PC-9 (cell line): Measurements from ENCODE around the gene KRTAP5-1. TPM values are rescaled to one million over a fixed set of nuclear protein-coding genes. Genes with fewer than 3 reads are reported as not detected.
"Not testable (repeated sequence)": the region's sequence is repeated elsewhere in the genome, so short reads cannot be mapped to it uniquely, and the experiment has no call there.

ENCODE experiments used
- BruUV-seq: library from RNA; stranded (reverse); fragments of 400-500 nt; replicated peaks from 2 replicates; lab custom pipeline; 2021; lab: Mats Ljungman, UMichigan
- CTCF ChIA-PET: fragments of 300-600 bp; sonication (Branson Sonifier 250); formaldehyde crosslinking; loops from one replicate; lab custom pipeline; 2022; ENCODE audit warnings: antibody characterized with exemption; lab: Charles Lee
- POLR2A ChIA-PET: fragments of 300-600 bp; sonication (Branson Sonifier 250); formaldehyde crosslinking; loops from one replicate; lab custom pipeline; 2022; ENCODE audit warnings: antibody characterized with exemption; ENCODE audit not compliant: unreplicated experiment; lab: Charles Lee
- DNase-seq, 2 experiments: peaks; one replicate each; pipeline versions ENCODE4 v3.0.0 to v3.0.0-alpha.2; 2015 to 2022; ENCODE audit warnings: mixed read lengths in 1 of 2
- H2AFZ ChIP-seq: fragments of 200-600 bp; sonication (generic); 2 replicates; pipeline ENCODE4 v1.8.1; 2017; ENCODE audit warnings: antibody characterized with exemption
- H3F3A ChIP-seq: fragments of 200-600 bp; sonication (generic); 2 replicates; pipeline ENCODE4 v1.8.1; 2017; ENCODE audit warnings: antibody characterized with exemption, mild to moderate bottlenecking, low read depth; ENCODE audit not compliant: insufficient read depth
- H3K27ac ChIP-seq: fragments of 200-600 bp; sonication (generic); 2 replicates; pipeline ENCODE4 v1.6.1; 2016; ENCODE audit warnings: mixed run types
- H3K27me3 ChIP-seq: fragments of 200-600 bp; sonication (generic); 2 replicates; pipeline ENCODE4 v1.6.1; 2016; ENCODE audit warnings: low read depth, mixed run types; ENCODE audit not compliant: insufficient read depth
- H3K36me3 ChIP-seq: fragments of 200-600 bp; sonication (generic); 2 replicates; pipeline ENCODE4 v1.6.1; 2016; ENCODE audit warnings: low read depth, mixed run types
- H3K4me1 ChIP-seq: fragments of 200-600 bp; sonication (generic); replicated peaks from 2 replicates; pipeline ENCODE4 v1.6.1; 2016; ENCODE audit warnings: mixed run types; ENCODE audit not compliant: insufficient read depth
- H3K4me2 ChIP-seq: fragments of 200-600 bp; sonication (generic); 2 replicates; pipeline ENCODE4 v1.6.1; 2017; ENCODE audit warnings: mixed run types
- H3K4me3 ChIP-seq: fragments of 200-600 bp; sonication (generic); 2 replicates; pipeline ENCODE4 v1.6.1; 2016; ENCODE audit warnings: mixed run types
- H3K79me2 ChIP-seq: fragments of 200-600 bp; sonication (generic); 2 replicates; pipeline ENCODE4 v1.6.1; 2017; ENCODE audit warnings: low read depth, mixed run types
- H3K9me2 ChIP-seq: fragments of 200-600 bp; sonication (generic); 2 replicates; pipeline ENCODE4 v1.8.1; 2017; ENCODE audit warnings: mild to moderate bottlenecking; ENCODE audit not compliant: insufficient read depth
- H3K9me3 ChIP-seq: fragments of 200-600 bp; sonication (generic); 2 replicates; pipeline ENCODE4 v1.8.1; 2016; ENCODE audit warnings: low read depth; ENCODE audit not compliant: insufficient read depth
- H4K20me1 ChIP-seq: fragments of 200-600 bp; sonication (generic); 2 replicates; pipeline ENCODE4 v1.8.1; 2017; ENCODE audit not compliant: insufficient read depth
- CTCF ChIP-seq: fragments of 200-600 bp; sonication (generic); conservative IDR thresholded peaks from 2 replicates; pipeline ENCODE4 v1.6.1; 2017; ENCODE audit warnings: mixed run types, antibody characterized with exemption, mild to moderate bottlenecking, moderate library complexity
- EZH2 ChIP-seq: fragments of 200-600 bp; sonication (generic); IDR thresholded peaks from 2 replicates; pipeline ENCODE4 v1.8.0; 2017; ENCODE audit warnings: antibody characterized with exemption, low read depth
- intact Hi-C: fragments of 100-400 bp; cut with micrococcal nuclease; formaldehyde crosslinking; loops from one replicate; pipeline ENCODE4 v1.10.0; 2022; ENCODE audit not compliant: unreplicated experiment
- total RNA-seq: library from RNA; stranded (reverse); gene quantifications from 2 replicates; pipeline ENCODE4 v1.2.3, GENCODE V29; 2021

KRTAP5-1 gene
- total RNA-seq, 1 experiment from 2014 or later = not detected

- Histone ChIP-seq H3K27ac (no peak overlapping the region), H3K4me1 (no peaks in the 10 kb centered on the region), H2AFZ (no peak overlapping the region), H3K79me2 (no peaks in the 10 kb centered on the region), H3K36me3 (no peaks in the 10 kb centered on the region), H3K9me2 (no peaks in the 10 kb centered on the region), H3K9me3 (no peaks in the 10 kb centered on the region), H3K4me3 (no peak overlapping the region), H3K4me2 (no peak overlapping the region), H3F3A (no peaks in the 10 kb centered on the region), H3K27me3 (peaks cover 33% of the 10 kb centered on the region), H4K20me1 (no peaks in the 10 kb centered on the region)
- intact Hi-C loops = no loop called here
- no peak for DNase-seq
- no TSS peak for BruUV-seq
- POLR2A ChIA-PET = no interaction called here
- TF ChIP-seq CTCF = no peak
- no peak for TF ChIP-seq EZH2
- CTCF ChIA-PET = no interaction called here
Observed at GRCh38 chr11:1597331-1597993, 12.4 kb upstream of the KRTAP5-1 start.

DNA sequence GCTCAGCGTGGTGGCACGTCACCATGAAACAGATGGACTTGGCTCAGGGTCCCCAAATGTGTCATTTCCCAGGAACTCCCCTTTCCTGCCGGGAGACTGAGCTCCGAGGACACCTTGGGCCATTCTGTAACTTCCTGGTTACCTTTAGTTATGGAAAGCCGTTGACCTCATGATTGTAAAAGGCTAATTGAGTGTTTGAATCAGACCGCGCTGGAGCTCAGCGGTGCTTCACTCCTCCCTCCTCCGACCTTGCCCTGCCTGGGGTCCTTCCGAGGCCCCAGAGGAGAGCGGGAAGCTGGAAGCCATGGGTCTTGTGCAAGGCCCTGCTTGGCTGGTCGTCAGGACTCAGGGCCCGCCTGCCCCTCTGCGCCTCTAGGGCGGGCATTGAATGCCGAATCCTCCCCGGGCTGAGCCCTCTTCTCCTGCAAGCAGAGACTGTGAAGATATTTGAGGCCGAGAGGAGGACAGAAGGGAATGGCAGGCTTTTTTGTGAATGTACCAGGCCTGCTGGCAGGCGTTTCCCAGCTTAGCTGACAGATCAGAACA lies 11.6 kb upstream of the KRTAP5-1 start:
- CTCF ChIA-PET, POLR2A ChIA-PET: not testable (repeated sequence)

DNA sequence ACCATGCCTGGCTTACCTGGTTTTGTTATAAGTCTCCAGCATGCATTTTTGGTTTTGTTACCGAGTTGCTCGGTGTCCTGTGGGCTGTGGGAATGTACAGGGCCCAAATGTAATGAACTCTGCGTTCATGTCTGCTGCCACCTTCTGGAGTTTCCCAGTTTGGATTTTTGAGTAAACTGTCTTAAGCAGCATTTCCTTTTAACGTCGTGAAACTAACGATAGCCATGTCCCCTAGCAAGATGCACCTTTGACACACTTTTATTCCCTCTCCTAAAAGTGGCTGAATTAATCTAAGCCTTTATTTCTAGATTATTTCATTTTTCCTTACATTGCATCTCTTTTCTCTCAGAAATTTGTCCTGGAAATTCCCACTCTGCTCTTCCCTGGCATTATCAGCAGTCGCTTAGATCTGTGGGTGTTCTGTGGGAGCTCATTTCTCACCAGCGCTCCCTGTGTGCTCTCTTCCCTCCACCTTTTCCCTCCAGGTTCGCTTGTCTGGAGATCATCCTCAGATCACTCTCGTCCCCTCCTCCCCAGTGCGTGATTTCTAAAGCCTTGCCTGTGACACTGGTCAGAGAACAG lies 11.0 kb upstream of the KRTAP5-1 start:
- BruUV-seq, H2AFZ ChIP-seq, H3K9me3 ChIP-seq, H3K79me2 ChIP-seq, intact Hi-C loops, H3K4me1 ChIP-seq, H3K9me2 ChIP-seq, H3K27ac ChIP-seq, DNase-seq, H3K4me3 ChIP-seq, H3K36me3 ChIP-seq, CTCF ChIA-PET, H4K20me1 ChIP-seq, H3K4me2 ChIP-seq, H3F3A ChIP-seq, POLR2A ChIA-PET: not testable (repeated sequence)
- H3K27me3 ChIP-seq = peaks cover 32% of the 10 kb centered on the region

More for the DNA sequence above, 11.6 kb upstream of the KRTAP5-1 start:
- H2AFZ ChIP-seq, H4K20me1 ChIP-seq, H3K36me3 ChIP-seq, H3K9me3 ChIP-seq, H3F3A ChIP-seq, H3K79me2 ChIP-seq, H3K4me3 ChIP-seq, H3K27ac ChIP-seq, intact Hi-C loops, H3K9me2 ChIP-seq, DNase-seq, H3K4me1 ChIP-seq, H3K4me2 ChIP-seq, BruUV-seq: not testable (repeated sequence)
- peaks cover 30% of the 10 kb centered on the region for H3K27me3 ChIP-seq

DNA sequence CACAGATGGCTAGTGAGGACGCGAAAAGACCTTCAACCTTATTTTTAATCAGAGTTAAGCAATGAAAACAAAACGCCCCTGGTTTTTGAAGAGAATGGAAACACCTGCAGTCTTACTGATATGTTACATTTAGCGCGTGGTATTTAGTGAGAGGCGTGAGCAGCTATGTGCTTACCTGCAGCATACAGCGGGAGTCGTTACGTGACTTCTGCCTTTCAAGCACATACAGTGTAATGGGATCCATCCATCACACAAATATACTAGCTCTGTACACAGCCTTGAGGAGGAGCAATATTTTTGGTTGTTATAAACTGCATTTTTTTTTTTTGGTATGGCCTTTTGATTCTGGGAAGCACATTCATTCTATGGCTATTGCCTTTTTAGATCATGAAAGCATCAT lies 7.5 kb upstream of the KRTAP5-1 start:
- TF ChIP-seq EZH2 (no peak), CTCF (no peak)
- Histone ChIP-seq H3K27me3 (peaks cover 21% of the 10 kb centered on the region; the same call in 1 of the 2 replicates), H3K9me3 (no peaks in the 10 kb centered on the region), H3K4me2 (no peak overlapping the region), H3K36me3 (no peaks in the 10 kb centered on the region), H2AFZ (no peak overlapping the region), H3F3A (no peaks in the 10 kb centered on the region), H4K20me1 (no peaks in the 10 kb centered on the region), H3K79me2 (no peaks in the 10 kb centered on the region), H3K4me1 (peaks cover 5% of the 10 kb centered on the region; the same call in 1 of the 2 replicates), H3K27ac (no peak overlapping the region), H3K4me3 (no peak overlapping the region), H3K9me2 (no peaks in the 10 kb centered on the region)
- intact Hi-C loops = no loop called here
- ChIA-PET CTCF (no interaction called here), POLR2A (no interaction called here)
- no TSS peak for BruUV-seq
- DNase-seq = no peak
